Fibroblast of lung (primary cell): ENCODE results near the gene CFAP74. TPM values are rescaled to one million over a fixed set of nuclear protein-coding genes. Genes with fewer than 3 reads are reported as not detected.

Experiments
- DNase-seq, 2 donors: peaks; one replicate each; pipeline versions ENCODE4 v3.0.0 to v3.0.0-alpha.2; 2010; ENCODE audit warnings: low read depth in 2 of 2
- H2AFZ ChIP-seq: 2 replicates; pipeline ENCODE4 v1.5.1; 2012; ENCODE audit warnings: low read length, control low read depth, inconsistent platforms
- H3K27ac ChIP-seq: 2 replicates; pipeline ENCODE4 v1.5.1; 2011; ENCODE audit warnings: low read length, control low read depth; ENCODE audit not compliant: insufficient read depth
- H3K27me3 ChIP-seq: 2 replicates; pipeline ENCODE4 v1.5.1; 2011; ENCODE audit warnings: mild to moderate bottlenecking, low read length; ENCODE audit not compliant: control insufficient read depth, insufficient read depth
- H3K36me3 ChIP-seq: 2 replicates; pipeline ENCODE4 v1.5.1; 2011; ENCODE audit warnings: low read length; ENCODE audit not compliant: control insufficient read depth, insufficient read depth
- H3K4me1 ChIP-seq: 2 replicates; pipeline ENCODE4 v1.5.1; 2011; ENCODE audit warnings: low read length; ENCODE audit not compliant: control insufficient read depth, insufficient read depth; ENCODE audit errors: extremely low read depth
- H3K4me2 ChIP-seq: 2 replicates; pipeline ENCODE4 v1.5.1; 2011; ENCODE audit warnings: low read length, control low read depth; ENCODE audit not compliant: insufficient read depth; ENCODE audit errors: extremely low read depth
- H3K4me3 ChIP-seq, 4 experiments: fragments of 200-600 bp in 1 of 4; sonication (generic) in 1 of 4; replicated peaks in 1 of 4; 2 replicates each; pipeline ENCODE4 v1.5.1; 2011 to 2016; ENCODE audit warnings: low read length in 4 of 4, low read depth in 3 of 4, mild to moderate bottlenecking in 3 of 4, control low read depth in 2 of 4, inconsistent platforms in 1 of 4, mixed read lengths in 1 of 4; ENCODE audit not compliant: insufficient read depth in 1 of 4; ENCODE audit errors: control extremely low read depth in 1 of 4
- H3K79me2 ChIP-seq: 2 replicates; pipeline ENCODE4 v1.5.1; 2012; ENCODE audit warnings: mild to moderate bottlenecking, low read length, inconsistent platforms; ENCODE audit not compliant: control insufficient read depth, insufficient read depth
- H3K9ac ChIP-seq: 2 replicates; pipeline ENCODE4 v1.5.1; 2011; ENCODE audit warnings: mild to moderate bottlenecking, low read length, control low read depth; ENCODE audit not compliant: insufficient read depth
- H3K9me3 ChIP-seq: 2 replicates; pipeline ENCODE4 v1.5.1; 2012; ENCODE audit warnings: low read depth, low read length; ENCODE audit not compliant: control insufficient read depth, insufficient read depth
- H4K20me1 ChIP-seq: 2 replicates; pipeline ENCODE4 v1.5.1; 2011; ENCODE audit warnings: low read length; ENCODE audit not compliant: control insufficient read depth, insufficient read depth; ENCODE audit errors: extremely low read depth
- EZH2 ChIP-seq: IDR thresholded peaks from 2 replicates; pipeline ENCODE4 v1.5.1; 2012; ENCODE audit warnings: low read length, control low read depth, mild to moderate bottlenecking; ENCODE audit errors: missing control alignments
- polyA plus RNA-seq, 2 donors: library from polyadenylated mRNA; depleted of rRNA in 1 of 2; stranded (reverse) in 1 of 2; unstranded in 1 of 2; fragments of >200 nt; gene quantifications; 2 replicates each; pipeline ENCODE4 v1.2.1, GENCODE V29; 2011 to 2012; ENCODE audit warnings: missing spikeins in 1 of 2
- total RNA-seq: library from RNA; depleted of rRNA; stranded (reverse); fragments of >200 nt; gene quantifications from 2 replicates; pipeline ENCODE4 v1.2.1, GENCODE V29; 2014
- TF ChIP-seq, protein P1 (sequence below), 2 donors: IDR thresholded peaks in 1 of 2; conservative IDR thresholded peaks in 1 of 2; 1 replicate in 1 of 2; 2 replicates in 1 of 2; pipeline ENCODE4 v1.5.1; 2011 to 2012; ENCODE audit warnings: low read length in 2 of 2, control low read depth in 1 of 2, inconsistent platforms in 1 of 2, low read depth in 1 of 2, mild to moderate bottlenecking in 1 of 2

Gene CFAP74
- total and polyA plus RNA-seq, 2 donors (not counting 1 experiment from before 2014, with no cell fraction given): not detected

DNA sequence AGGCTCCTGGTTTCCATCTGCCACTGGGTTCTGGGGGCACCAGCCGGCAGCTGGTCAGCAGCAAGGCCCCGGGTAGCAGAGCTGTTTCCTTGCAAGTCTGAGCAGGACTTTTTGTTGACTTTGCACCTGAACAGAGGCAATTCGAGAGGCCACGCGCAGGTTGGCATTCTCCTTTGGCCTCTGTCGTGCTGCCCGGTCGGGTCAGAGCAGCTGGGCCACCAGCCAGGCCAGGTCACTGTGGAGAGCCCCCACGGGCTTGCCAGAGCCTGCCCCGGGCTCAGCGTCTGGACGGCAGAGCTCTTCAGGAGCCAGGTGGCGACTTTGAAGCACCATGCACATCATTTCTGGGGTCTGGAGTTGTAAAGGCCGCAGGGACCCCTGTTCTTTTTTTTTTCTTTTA, 56.1 kb downstream of the CFAP74 start:
- Histone ChIP-seq H3K4me3 (no peak overlapping the region), H3K36me3 (no peaks in the 10 kb centered on the region), H3K27me3 (peaks cover 5% of the 10 kb centered on the region), H3K79me2 (no peaks in the 10 kb centered on the region), H3K9ac (no peak overlapping the region), H3K4me2 (no peak overlapping the region), H3K27ac (no peak overlapping the region), H3K9me3 (no peaks in the 10 kb centered on the region), H3K4me1 (no peaks in the 10 kb centered on the region), H2AFZ (no peak overlapping the region), H4K20me1 (no peaks in the 10 kb centered on the region)
- DNase-seq: no peak
- no peak for TF ChIP-seq EZH2
- TF ChIP-seq, protein P1, sequence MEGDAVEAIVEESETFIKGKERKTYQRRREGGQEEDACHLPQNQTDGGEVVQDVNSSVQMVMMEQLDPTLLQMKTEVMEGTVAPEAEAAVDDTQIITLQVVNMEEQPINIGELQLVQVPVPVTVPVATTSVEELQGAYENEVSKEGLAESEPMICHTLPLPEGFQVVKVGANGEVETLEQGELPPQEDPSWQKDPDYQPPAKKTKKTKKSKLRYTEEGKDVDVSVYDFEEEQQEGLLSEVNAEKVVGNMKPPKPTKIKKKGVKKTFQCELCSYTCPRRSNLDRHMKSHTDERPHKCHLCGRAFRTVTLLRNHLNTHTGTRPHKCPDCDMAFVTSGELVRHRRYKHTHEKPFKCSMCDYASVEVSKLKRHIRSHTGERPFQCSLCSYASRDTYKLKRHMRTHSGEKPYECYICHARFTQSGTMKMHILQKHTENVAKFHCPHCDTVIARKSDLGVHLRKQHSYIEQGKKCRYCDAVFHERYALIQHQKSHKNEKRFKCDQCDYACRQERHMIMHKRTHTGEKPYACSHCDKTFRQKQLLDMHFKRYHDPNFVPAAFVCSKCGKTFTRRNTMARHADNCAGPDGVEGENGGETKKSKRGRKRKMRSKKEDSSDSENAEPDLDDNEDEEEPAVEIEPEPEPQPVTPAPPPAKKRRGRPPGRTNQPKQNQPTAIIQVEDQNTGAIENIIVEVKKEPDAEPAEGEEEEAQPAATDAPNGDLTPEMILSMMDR (conservative IDR thresholded peaks at IDR 0.05 in 1 of 2, IDR thresholded peaks at IDR 0.05 in 1 of 2; ENCODE audit: low read depth in 1 of 2, low read length in 2 of 2): no peak

DNA sequence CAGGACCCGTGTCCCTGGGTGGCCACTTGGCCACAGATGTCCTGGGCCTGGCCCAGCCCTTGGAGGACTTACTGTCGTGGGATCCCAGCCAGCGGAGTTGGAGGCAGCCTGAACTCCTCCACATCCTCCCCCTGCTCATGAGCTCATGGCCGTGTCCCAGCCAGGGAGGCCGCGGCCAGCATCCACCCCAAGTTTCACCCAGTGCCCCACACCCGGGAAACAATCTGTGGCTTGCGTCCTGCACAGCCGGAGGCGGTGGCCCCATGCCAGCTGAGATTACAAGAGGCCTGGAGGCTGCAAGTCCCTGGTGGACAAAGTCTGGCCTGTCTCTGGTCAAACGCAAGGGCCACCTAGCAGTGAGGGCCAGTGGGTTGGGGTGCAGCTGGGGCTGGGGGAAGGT, 57.0 kb downstream of the CFAP74 start:
- Histone ChIP-seq H2AFZ (no peak overlapping the region), H3K4me3 (no peak overlapping the region), H3K9ac (no peak overlapping the region), H3K79me2 (no peaks in the 10 kb centered on the region), H3K9me3 (no peaks in the 10 kb centered on the region), H3K27ac (no peak overlapping the region), H3K4me2 (no peak overlapping the region), H3K27me3 (peaks cover 5% of the 10 kb centered on the region), H3K36me3 (no peaks in the 10 kb centered on the region), H4K20me1 (no peaks in the 10 kb centered on the region), H3K4me1 (no peaks in the 10 kb centered on the region)
- peak; percentile 15 to 25 for DNase-seq
- no peak for TF ChIP-seq EZH2
- TF ChIP-seq, protein P1 (conservative IDR thresholded peaks at IDR 0.05 in 1 of 2, IDR thresholded peaks at IDR 0.05 in 1 of 2; ENCODE audit: low read depth in 1 of 2, low read length in 2 of 2): no peak

DNA sequence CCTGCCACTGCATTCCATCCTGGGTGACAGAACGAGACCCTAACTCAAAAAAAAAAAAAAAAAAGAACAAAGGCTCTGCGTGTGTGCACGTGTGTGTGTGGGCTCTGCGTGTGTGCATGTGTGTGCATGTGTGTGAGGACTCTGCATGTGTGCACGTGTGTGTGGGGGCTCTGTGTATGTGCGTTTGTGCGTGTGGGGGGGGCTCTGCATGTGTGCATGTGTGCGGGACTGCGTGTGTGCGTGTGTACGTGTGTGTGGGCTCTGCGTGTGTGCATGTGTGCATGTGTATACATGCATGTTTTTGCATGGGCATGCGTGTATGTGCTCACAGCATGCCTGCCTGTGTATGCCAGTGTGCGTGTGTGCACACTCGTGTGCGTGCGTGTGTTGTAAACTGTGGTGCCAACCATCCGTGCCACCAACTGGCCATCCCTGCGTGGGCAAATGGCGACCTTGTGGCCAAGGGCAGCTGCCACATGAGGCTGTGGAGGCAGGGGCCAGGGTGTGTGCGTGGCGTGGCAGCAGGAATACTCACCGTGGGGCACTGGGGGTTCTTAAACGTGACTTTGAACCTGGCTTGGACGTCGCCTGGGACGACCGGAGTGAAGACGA, 57.7 kb downstream of the CFAP74 start:
- no peak overlapping the region for H3K27ac ChIP-seq
- H3K9me3 ChIP-seq: no peaks in the 10 kb centered on the region
- TF ChIP-seq EZH2: no peak
- TF ChIP-seq, protein P1 (conservative IDR thresholded peaks at IDR 0.05 in 1 of 2, IDR thresholded peaks at IDR 0.05 in 1 of 2; ENCODE audit: low read depth in 1 of 2, low read length in 2 of 2): no peak
- peaks cover 5% of the 10 kb centered on the region for H3K27me3 ChIP-seq
- H4K20me1 ChIP-seq: no peaks in the 10 kb centered on the region
- no peak overlapping the region for H2AFZ ChIP-seq
- H3K9ac ChIP-seq: no peak overlapping the region
- H3K4me2 ChIP-seq: no peak overlapping the region
- H3K79me2 ChIP-seq: no peaks in the 10 kb centered on the region
- DNase-seq: no peak
- no peaks in the 10 kb centered on the region for H3K4me1 ChIP-seq
- H3K36me3 ChIP-seq: no peaks in the 10 kb centered on the region
- H3K4me3 ChIP-seq: no peak overlapping the region
